ENCODE measurements around the gene SLC2A13.

GRCh38 chr12:39935839-39936238 is 170.0 kb downstream of the SLC2A13 start:
- no peak for TF ChIP-seq POLR2A (IDR thresholded peaks at IDR 0.05)
- TF ChIP-seq, protein P1, sequence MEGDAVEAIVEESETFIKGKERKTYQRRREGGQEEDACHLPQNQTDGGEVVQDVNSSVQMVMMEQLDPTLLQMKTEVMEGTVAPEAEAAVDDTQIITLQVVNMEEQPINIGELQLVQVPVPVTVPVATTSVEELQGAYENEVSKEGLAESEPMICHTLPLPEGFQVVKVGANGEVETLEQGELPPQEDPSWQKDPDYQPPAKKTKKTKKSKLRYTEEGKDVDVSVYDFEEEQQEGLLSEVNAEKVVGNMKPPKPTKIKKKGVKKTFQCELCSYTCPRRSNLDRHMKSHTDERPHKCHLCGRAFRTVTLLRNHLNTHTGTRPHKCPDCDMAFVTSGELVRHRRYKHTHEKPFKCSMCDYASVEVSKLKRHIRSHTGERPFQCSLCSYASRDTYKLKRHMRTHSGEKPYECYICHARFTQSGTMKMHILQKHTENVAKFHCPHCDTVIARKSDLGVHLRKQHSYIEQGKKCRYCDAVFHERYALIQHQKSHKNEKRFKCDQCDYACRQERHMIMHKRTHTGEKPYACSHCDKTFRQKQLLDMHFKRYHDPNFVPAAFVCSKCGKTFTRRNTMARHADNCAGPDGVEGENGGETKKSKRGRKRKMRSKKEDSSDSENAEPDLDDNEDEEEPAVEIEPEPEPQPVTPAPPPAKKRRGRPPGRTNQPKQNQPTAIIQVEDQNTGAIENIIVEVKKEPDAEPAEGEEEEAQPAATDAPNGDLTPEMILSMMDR (IDR thresholded peaks at IDR 0.05), result no peak

Data from vagina (tissue), 2 donors.